K562 (cell line): ENCODE measurements around the gene KDM2B. TPM values are rescaled to one million over a fixed set of nuclear protein-coding genes. Genes with fewer than 3 reads are reported as not detected.
A peak's percentile ranks its signal among the peaks of the same experiment; 100 is the strongest.

Experiments
- ATAC-seq: fragments of 200-7000 bp; cut with Tn5 transposase; 3 replicates; pipeline ENCODE4 v1.9.1; 2020; ENCODE audit warnings: moderate library complexity
- BruUV-seq: library from RNA; stranded (reverse); fragments of 400-500 nt; replicated peaks from 2 replicates; lab custom pipeline; 2021; lab: Mats Ljungman, UMichigan
- CTCF ChIA-PET: fragments of 300-600 bp; formaldehyde crosslinking; extraction: SDS; loops from one replicate; lab custom pipeline; 2021; ENCODE audit warnings: low intra/inter-chr PET ratio; lab: Yijun Ruan, JAX
- POLR2A ChIA-PET: fragments of 300-600, 350-650 bp; sonication (Branson Sonifier 250); formaldehyde crosslinking; extraction: SDS; loops from one replicate; lab custom pipeline; 2021; ENCODE audit warnings: antibody characterized with exemption, inconsistent platforms; lab: Yijun Ruan, JAX
- DNase-seq, 4 experiments: peaks; one replicate each; pipeline versions ENCODE4 v3.0.0 to v3.0.0-alpha.2; 2011 to 2018; ENCODE audit warnings: low spot score in 3 of 4, mixed read lengths in 3 of 4; ENCODE audit errors: extremely low read depth in 1 of 4
- FAIRE-seq: peaks from 2 replicates; lab custom pipeline; 2011; peaks lifted over from hg19 to GRCh38; lab: Jason Lieb, UNC
- H2AFZ ChIP-seq: 2 replicates; pipeline ENCODE4 v1.6.0; 2011; ENCODE audit warnings: low read depth, low read length, control low read depth, inconsistent platforms
- H3K27ac ChIP-seq: fragments of 200-600 bp; 3 replicates; pipeline ENCODE4 v1.8.0; 2011; ENCODE audit warnings: low read depth, mild to moderate bottlenecking, control low read depth, inconsistent platforms, low read length, moderate library complexity, mixed read lengths; ENCODE audit errors: extremely low read depth
- H3K27me3 ChIP-seq, 2 experiments: fragments of 300-600 bp in 1 of 2; 2 replicates in 1 of 2; 3 replicates in 1 of 2; pipeline versions ENCODE4 v1.6.0 to v1.8.0; 2011; ENCODE audit warnings: inconsistent platforms in 2 of 2, low read length in 2 of 2, mild to moderate bottlenecking in 1 of 2, mixed read lengths in 1 of 2, moderate library complexity in 1 of 2; ENCODE audit not compliant: control insufficient read depth in 2 of 2, insufficient read depth in 2 of 2
- H3K36me3 ChIP-seq: fragments of 300-600 bp; 3 replicates; pipeline ENCODE4 v1.8.0; 2011; ENCODE audit warnings: mild to moderate bottlenecking, low read length, inconsistent platforms; ENCODE audit not compliant: control insufficient read depth, insufficient read depth
- H3K4me1 ChIP-seq, 2 experiments: fragments of 200-600 bp in 1 of 2; replicated peaks in 1 of 2; 2 replicates in 1 of 2; 3 replicates in 1 of 2; pipeline versions ENCODE4 v1.5.1 to v1.8.0; 2011; ENCODE audit warnings: inconsistent platforms in 2 of 2, low read length in 2 of 2, mild to moderate bottlenecking in 1 of 2, mixed read lengths in 1 of 2, moderate library complexity in 1 of 2; ENCODE audit not compliant: control insufficient read depth in 2 of 2, insufficient read depth in 2 of 2
- H3K4me2 ChIP-seq: 2 replicates; pipeline ENCODE4 v1.6.1; 2011; ENCODE audit warnings: low read length, control low read depth, inconsistent platforms, mixed read lengths; ENCODE audit not compliant: insufficient read depth
- H3K4me3 ChIP-seq: fragments of 200-600 bp; sonication (generic), shearing (Covaris generic); 2 replicates; pipeline ENCODE4 v1.5.1; 2016; ENCODE audit warnings: control low read depth, inconsistent platforms
- H3K79me2 ChIP-seq: fragments of 200-600 bp; 3 replicates; pipeline ENCODE4 v1.8.0; 2011; ENCODE audit warnings: low read length, inconsistent platforms; ENCODE audit not compliant: control insufficient read depth, insufficient read depth
- H3K9ac ChIP-seq, 2 experiments: 2 replicates each; pipeline versions ENCODE4 v1.6.0 to v1.6.1; 2011; ENCODE audit warnings: low read depth in 2 of 2, low read length in 2 of 2, control low read depth in 1 of 2, inconsistent platforms in 1 of 2, mild to moderate bottlenecking in 1 of 2, mixed read lengths in 1 of 2; ENCODE audit not compliant: insufficient read depth in 1 of 2
- H3K9me1 ChIP-seq: one replicate; pipeline ENCODE4 v1.6.0; 2011; ENCODE audit warnings: inconsistent platforms, mild to moderate bottlenecking, low read length, moderate library complexity; ENCODE audit not compliant: control insufficient read depth, insufficient read depth
- H3K9me3 ChIP-seq: replicated peaks from 2 replicates; pipeline ENCODE4 v1.5.1; 2011; ENCODE audit warnings: low read depth, low read length, inconsistent platforms; ENCODE audit not compliant: control insufficient read depth, insufficient read depth
- H4K20me1 ChIP-seq: replicated peaks from 2 replicates; pipeline ENCODE4 v1.6.1; 2011; ENCODE audit warnings: low read length, inconsistent platforms, mixed read lengths; ENCODE audit not compliant: control insufficient read depth, insufficient read depth
- CHD1 ChIP-seq: fragments of 200-600 bp; sonication (generic); IDR thresholded peaks from one replicate; pipeline ENCODE4 v1.6.1; 2012; ENCODE audit warnings: mild to moderate bottlenecking, moderate library complexity, low read length, inconsistent platforms
- FOXA3 ChIP-seq, 2 experiments: fragments of 450-650 bp in 1 of 2; sonication (generic) in 1 of 2; formaldehyde crosslinking; IDR thresholded peaks in 1 of 2; conservative IDR thresholded peaks in 1 of 2; 2 replicates each; pipeline versions ENCODE4 v1.4.0 to v1.8.0; 2020 to 2022; ENCODE audit warnings: mild to moderate bottlenecking in 2 of 2, missing genetic modification reagents in 1 of 2
- L3MBTL2 ChIP-seq: fragments of 450-650 bp; IDR thresholded peaks from 2 replicates; pipeline ENCODE4 v1.6.1; 2016; ENCODE audit warnings: mild to moderate bottlenecking, moderate library complexity
- NR2F6 ChIP-seq: fragments of 450-650 bp; formaldehyde crosslinking; IDR thresholded peaks from 2 replicates; pipeline ENCODE4 v1.4.0; 2020; ENCODE audit warnings: mild to moderate bottlenecking
- PTTG1 ChIP-seq: fragments of 450-650 bp; IDR thresholded peaks from 2 replicates; pipeline ENCODE4 v1.6.1; 2016; ENCODE audit warnings: low read depth, mild to moderate bottlenecking, missing genetic modification characterization, missing compliant biosample characterization
- RBFOX2 ChIP-seq: fragments of 200-400 bp; formaldehyde crosslinking; IDR thresholded peaks from 2 replicates; pipeline ENCODE4 v1.6.1; 2017; ENCODE audit warnings: low read depth, mild to moderate bottlenecking, low read length, moderate library complexity
- ZNF3 ChIP-seq: fragments of 250-450 bp; sonication (Bioruptor Pico); IDR thresholded peaks from 2 replicates; pipeline ENCODE4 v1.5.0; 2021; ENCODE audit warnings: mild to moderate bottlenecking, moderate library complexity
- WGBS: fragments of 100-300 bp; shearing (Covaris generic); methylation state at CpG from one replicate; pipeline ENCODE4 v1.1.6; 2016; ENCODE audit warnings: low coverage, mixed read lengths; ENCODE audit not compliant: insufficient coverage; ENCODE audit errors: missing lambda C conversion rate; 5-methylcytosine and 5-hydroxymethylcytosine counted together
- in situ Hi-C: fragments of 300-500 bp; cut with MboI; formaldehyde crosslinking; loops from 4 replicates; pipeline ENCODE4 v1.15.0; 2018; ENCODE audit warnings: inconsistent platforms, mixed read lengths
- intact Hi-C: fragments of 100-400 bp; cut with micrococcal nuclease; formaldehyde crosslinking; loops from 2 replicates; pipeline ENCODE4 v1.14.2; 2022
- polyA plus RNA-seq, 8 experiments: library from polyadenylated mRNA; depleted of rRNA in 4 of 8; stranded (reverse) in 5 of 8; unstranded in 3 of 8; fragments of >200 nt; fragmentation: Nextera tagmentation in 2 of 8; fragmentation: Illumina TruSeq in 1 of 8; extraction: Ambion mirVana in 2 of 8; extraction: Trizol in 1 of 8; gene quantifications; 2 replicates each; pipeline versions ENCODE4 v1.2.1 to v1.2.3, GENCODE V29; 2011 to 2014; ENCODE audit warnings: inconsistent platforms in 1 of 8, missing spikeins in 1 of 8
- total RNA-seq, 7 experiments: library from RNA; depleted of rRNA in 6 of 7; stranded (reverse); fragments of >200 nt in 6 of 7; fragmentation: Illumina TruSeq in 2 of 7; extraction: Trizol in 2 of 7; gene quantifications; 2 replicates each; pipeline versions ENCODE4 v1.2.1 to v1.2.3, GENCODE V29; 2011 to 2021; ENCODE audit warnings: low replicate concordance in 1 of 7
- TF ChIP-seq, protein P1 (sequence below): fragments of 250-450 bp; sonication (Bioruptor Pico); IDR thresholded peaks from 2 replicates; pipeline ENCODE4 v1.9.0; 2021; ENCODE audit warnings: mild to moderate bottlenecking
- TF ChIP-seq, protein P2 (sequence below), 2 experiments: fragments of 450-650 bp; formaldehyde crosslinking in 1 of 2; IDR thresholded peaks; 2 replicates each; pipeline versions ENCODE4 v1.4.0 to v1.6.1; 2014 to 2020; ENCODE audit warnings: mild to moderate bottlenecking in 2 of 2, borderline replicate concordance in 1 of 2, low read depth in 1 of 2
- TF ChIP-seq, protein P3 (sequence below): sonication (generic); formaldehyde crosslinking; IDR thresholded peaks from 2 replicates; pipeline ENCODE4 v1.8.1; 2022; ENCODE audit warnings: missing genetic modification reagents

The KDM2B gene
- total and polyA plus RNA-seq, 9 of the 15 experiments (the other 6 are each of a cell fraction or from before 2014, with no cell fraction given): 7.4 to 50.5 (median 22.5) TPM

DNA sequence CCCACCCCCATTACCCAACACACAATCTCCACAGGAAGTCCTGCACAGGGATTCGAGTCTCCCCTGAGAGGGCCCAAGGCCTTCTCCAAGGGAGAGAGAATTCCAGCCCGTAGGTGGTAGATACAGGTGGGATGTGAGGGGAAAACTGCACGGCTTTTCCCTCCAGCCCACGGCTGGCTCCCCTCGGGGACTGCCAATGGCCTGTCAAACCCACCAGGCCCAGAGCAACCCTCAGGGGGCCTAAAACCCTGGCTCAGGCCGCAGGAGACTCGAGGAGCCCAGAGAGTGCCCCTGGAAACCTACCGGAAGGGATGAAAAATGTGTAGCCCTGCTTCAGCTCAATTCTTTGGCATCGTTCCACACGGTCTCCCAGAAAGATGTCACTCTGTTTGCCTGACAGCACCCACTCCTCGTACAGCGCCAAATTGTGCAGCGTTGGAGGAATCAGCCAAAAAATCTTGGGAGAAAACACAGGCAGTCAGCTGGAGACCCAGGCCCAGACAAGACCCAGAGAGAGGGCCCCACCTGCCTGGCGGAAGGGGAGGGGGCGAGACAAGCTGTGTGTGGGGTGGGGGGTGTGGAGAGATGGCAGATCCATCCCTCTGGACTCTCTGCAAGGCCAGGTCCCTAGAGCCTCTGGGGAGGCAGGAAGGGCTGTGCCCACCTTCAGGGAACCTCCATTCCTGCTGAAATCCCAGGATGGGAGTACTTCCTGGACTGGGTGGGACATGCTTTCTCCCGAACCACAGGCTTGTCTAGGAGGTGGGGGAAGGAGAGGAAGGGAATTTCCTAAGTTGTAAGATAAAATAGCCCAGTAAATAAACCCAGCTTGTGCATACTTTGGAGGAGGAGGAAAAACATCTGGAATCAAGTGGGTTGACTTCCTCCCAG, 48.1 kb downstream of the KDM2B start:
- CTCF ChIA-PET: no interaction called here
- in situ Hi-C loops: no loop called here
- no peak for TF ChIP-seq PTTG1
- TF ChIP-seq, protein P1, sequence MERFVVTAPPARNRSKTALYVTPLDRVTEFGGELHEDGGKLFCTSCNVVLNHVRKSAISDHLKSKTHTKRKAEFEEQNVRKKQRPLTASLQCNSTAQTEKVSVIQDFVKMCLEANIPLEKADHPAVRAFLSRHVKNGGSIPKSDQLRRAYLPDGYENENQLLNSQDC (CRISPR knock-in tag): no peak
- TF ChIP-seq, protein P2, sequence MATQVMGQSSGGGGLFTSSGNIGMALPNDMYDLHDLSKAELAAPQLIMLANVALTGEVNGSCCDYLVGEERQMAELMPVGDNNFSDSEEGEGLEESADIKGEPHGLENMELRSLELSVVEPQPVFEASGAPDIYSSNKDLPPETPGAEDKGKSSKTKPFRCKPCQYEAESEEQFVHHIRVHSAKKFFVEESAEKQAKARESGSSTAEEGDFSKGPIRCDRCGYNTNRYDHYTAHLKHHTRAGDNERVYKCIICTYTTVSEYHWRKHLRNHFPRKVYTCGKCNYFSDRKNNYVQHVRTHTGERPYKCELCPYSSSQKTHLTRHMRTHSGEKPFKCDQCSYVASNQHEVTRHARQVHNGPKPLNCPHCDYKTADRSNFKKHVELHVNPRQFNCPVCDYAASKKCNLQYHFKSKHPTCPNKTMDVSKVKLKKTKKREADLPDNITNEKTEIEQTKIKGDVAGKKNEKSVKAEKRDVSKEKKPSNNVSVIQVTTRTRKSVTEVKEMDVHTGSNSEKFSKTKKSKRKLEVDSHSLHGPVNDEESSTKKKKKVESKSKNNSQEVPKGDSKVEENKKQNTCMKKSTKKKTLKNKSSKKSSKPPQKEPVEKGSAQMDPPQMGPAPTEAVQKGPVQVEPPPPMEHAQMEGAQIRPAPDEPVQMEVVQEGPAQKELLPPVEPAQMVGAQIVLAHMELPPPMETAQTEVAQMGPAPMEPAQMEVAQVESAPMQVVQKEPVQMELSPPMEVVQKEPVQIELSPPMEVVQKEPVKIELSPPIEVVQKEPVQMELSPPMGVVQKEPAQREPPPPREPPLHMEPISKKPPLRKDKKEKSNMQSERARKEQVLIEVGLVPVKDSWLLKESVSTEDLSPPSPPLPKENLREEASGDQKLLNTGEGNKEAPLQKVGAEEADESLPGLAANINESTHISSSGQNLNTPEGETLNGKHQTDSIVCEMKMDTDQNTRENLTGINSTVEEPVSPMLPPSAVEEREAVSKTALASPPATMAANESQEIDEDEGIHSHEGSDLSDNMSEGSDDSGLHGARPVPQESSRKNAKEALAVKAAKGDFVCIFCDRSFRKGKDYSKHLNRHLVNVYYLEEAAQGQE (IDR thresholded peaks at IDR 0.05; ENCODE audit: borderline replicate concordance): no peak
- TF ChIP-seq, protein P2 (CRISPR knock-in tag; IDR thresholded peaks at IDR 0.05; ENCODE audit: low read depth): no peak
- no peak for TF ChIP-seq ZNF3 (CRISPR knock-in tag)
- TF ChIP-seq NR2F6 (CRISPR knock-in tag): no peak
- TF ChIP-seq L3MBTL2: no peak
- no peak for TF ChIP-seq RBFOX2
- no peak for TF ChIP-seq FOXA3 (CRISPR knock-in tag; conservative IDR thresholded peaks at IDR 0.05 in 1 of 2, IDR thresholded peaks at IDR 0.05 in 1 of 2)
- TF ChIP-seq, protein P3, sequence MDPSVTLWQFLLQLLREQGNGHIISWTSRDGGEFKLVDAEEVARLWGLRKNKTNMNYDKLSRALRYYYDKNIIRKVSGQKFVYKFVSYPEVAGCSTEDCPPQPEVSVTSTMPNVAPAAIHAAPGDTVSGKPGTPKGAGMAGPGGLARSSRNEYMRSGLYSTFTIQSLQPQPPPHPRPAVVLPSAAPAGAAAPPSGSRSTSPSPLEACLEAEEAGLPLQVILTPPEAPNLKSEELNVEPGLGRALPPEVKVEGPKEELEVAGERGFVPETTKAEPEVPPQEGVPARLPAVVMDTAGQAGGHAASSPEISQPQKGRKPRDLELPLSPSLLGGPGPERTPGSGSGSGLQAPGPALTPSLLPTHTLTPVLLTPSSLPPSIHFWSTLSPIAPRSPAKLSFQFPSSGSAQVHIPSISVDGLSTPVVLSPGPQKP (CRISPR knock-in tag): no peak
- no peak for TF ChIP-seq CHD1

More for the DNA sequence above, 48.1 kb downstream of the KDM2B start:
- WGBS: 63% methylated on average over 12 of the region's 16 CpGs
- Histone ChIP-seq H3K9me1 (peaks cover 5% of the 10 kb centered on the region), H3K9me3 (no peaks in the 10 kb centered on the region), H2AFZ (no peak overlapping the region), H4K20me1 (no peaks in the 10 kb centered on the region), H3K36me3 (peaks cover 18% of the 10 kb centered on the region; the same call in 2 of the 3 replicates), H3K4me2 (no peak overlapping the region), H3K79me2 (no peaks in the 10 kb centered on the region), H3K27me3 (no peaks in the 10 kb centered on the region), H3K4me1 (peaks cover 20 to 28% of the 10 kb centered on the region in 2 experiments), H3K9ac (peak overlapping the region in 1 of 2 experiments; percentile 28; a peak in 1 of 4 replicates), H3K4me3 (no peak overlapping the region), H3K27ac (no peak overlapping the region)
- no TSS peak for BruUV-seq
- DNase-seq (no peak), ATAC-seq (no peak), FAIRE-seq (no peak)
- POLR2A ChIA-PET: interaction anchor here (0.8 kb wide), 1 partner anchor 10 kb away, joined by 3 read pairs; no protein-coding TSS in a partner anchor
- intact Hi-C loops: no loop called here
